GM18951 (cell line): ENCODE data around the gene ITSN2.
A peak's percentile ranks its signal among the peaks of the same experiment; 100 is the strongest.

ENCODE experiments used
- POLR2A ChIP-seq: IDR thresholded peaks from 4 replicates; pipeline ENCODE4 v1.6.1; 2011; ENCODE audit warnings: mild to moderate bottlenecking; ENCODE audit not compliant: insufficient read length, insufficient read depth; ENCODE audit errors: extremely low read depth
- in situ Hi-C: fragments of 300-500 bp; cut with MboI; formaldehyde crosslinking; loops from one replicate; pipeline ENCODE4 v1.12.0; 2022; ENCODE audit warnings: low sequenced_read_pairs, mixed read lengths, inconsistent platforms; ENCODE audit not compliant: unreplicated experiment

The ITSN2 gene

GRCh38 chr2:24360050-24360962, at the start of gene ITSN2:
Gene ITSN2, minus strand, starts transcription at chr2:24360536. Its CDS starts 32,454 bp downstream, at chr2:24328082.
- in situ Hi-C loops: no loop called here
- TF ChIP-seq POLR2A: peak; percentile 85

- TF ChIP-seq POLR2A: no peak
- in situ Hi-C loops: loop anchor here (25.0 kb wide), 1 partner anchor 728 kb away; no protein-coding TSS in a partner anchor
Observed at GRCh38 chr2:24409171-24409570, 48.8 kb upstream of the ITSN2 start.

- in situ Hi-C loops: loop anchor here (25.0 kb wide), 1 partner anchor 729 kb away; no protein-coding TSS in a partner anchor
Observed at GRCh38 chr2:24408704-24409103, 48.4 kb upstream of the ITSN2 start.

GRCh38 chr2:24404491-24404921, 44.2 kb upstream of the ITSN2 start:
- in situ Hi-C loops: loop anchor here (25.0 kb wide), 1 partner anchor 733 kb away; no protein-coding TSS in a partner anchor
- no peak for TF ChIP-seq POLR2A

- in situ Hi-C loops: loop anchor here (25.0 kb wide), 1 partner anchor 733 kb away; no protein-coding TSS in a partner anchor
- no peak for TF ChIP-seq POLR2A
Observed at GRCh38 chr2:24403832-24404212, 43.5 kb upstream of the ITSN2 start.

- TF ChIP-seq POLR2A: no peak
- in situ Hi-C loops: loop anchor here (25.0 kb wide), 1 partner anchor 734 kb away; no protein-coding TSS in a partner anchor
Observed at GRCh38 chr2:24403168-24403831, 43.0 kb upstream of the ITSN2 start.

GRCh38 chr2:24402242-24403097, 42.1 kb upstream of the ITSN2 start:
- in situ Hi-C loops: loop anchor here (25.0 kb wide), 1 partner anchor 735 kb away; no protein-coding TSS in a partner anchor
- TF ChIP-seq POLR2A: no peak

GRCh38 chr2:24400207-24400907, 40.0 kb upstream of the ITSN2 start:
- in situ Hi-C loops: loop anchor here (25.0 kb wide), 1 partner anchor 737 kb away; no protein-coding TSS in a partner anchor
- TF ChIP-seq POLR2A: no peak

- in situ Hi-C loops: loop anchor here (25.0 kb wide), 1 partner anchor 738 kb away; no protein-coding TSS in a partner anchor
- TF ChIP-seq POLR2A: no peak
Observed at GRCh38 chr2:24399434-24400206, 39.3 kb upstream of the ITSN2 start.

- in situ Hi-C loops: no loop called here
- no peak for TF ChIP-seq POLR2A
Observed at GRCh38 chr2:24394998-24395397, 34.7 kb upstream of the ITSN2 start.

- no peak for TF ChIP-seq POLR2A
- in situ Hi-C loops: no loop called here
Observed at GRCh38 chr2:24392542-24393059, 32.3 kb upstream of the ITSN2 start.
